ENCODE results near the gene TFF2.

Gene TFF2, protein sequence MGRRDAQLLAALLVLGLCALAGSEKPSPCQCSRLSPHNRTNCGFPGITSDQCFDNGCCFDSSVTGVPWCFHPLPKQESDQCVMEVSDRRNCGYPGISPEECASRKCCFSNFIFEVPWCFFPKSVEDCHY

DNA sequence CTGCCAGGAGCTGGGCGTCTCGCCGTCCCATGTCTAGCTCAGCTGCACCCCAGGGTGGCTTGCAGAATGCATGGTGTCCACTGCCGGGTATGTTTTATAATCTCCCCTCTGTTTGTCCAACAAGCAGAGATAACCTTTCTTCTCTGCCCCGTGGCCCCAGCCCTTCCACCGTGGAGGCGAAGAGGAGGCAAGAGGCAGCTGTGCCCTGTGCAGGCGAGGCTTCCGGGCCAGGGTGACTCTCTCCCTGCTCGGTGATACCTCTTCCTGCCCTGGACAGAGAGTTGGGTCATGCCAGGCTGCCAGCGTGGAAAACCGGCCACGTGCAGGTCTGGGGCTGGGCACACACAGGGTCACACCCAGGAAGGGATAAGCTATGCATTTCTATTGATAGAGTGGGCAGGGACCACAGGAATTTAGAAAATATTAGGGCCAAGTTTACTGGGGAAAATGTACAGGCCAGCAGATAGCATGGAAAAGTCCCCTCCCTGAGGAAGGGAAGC, at the start of gene TFF2:
Gene TFF2 (minus strand): TSS at position 68 of the 500 bp plus-strand sequence. CDS start 37 bp downstream, at position 31.
- H3K4me3 ChIP-seq (ENCODE audit: low read depth, low read length) = no peak within 1 kb of the TSS
- TF ChIP-seq, protein P1, sequence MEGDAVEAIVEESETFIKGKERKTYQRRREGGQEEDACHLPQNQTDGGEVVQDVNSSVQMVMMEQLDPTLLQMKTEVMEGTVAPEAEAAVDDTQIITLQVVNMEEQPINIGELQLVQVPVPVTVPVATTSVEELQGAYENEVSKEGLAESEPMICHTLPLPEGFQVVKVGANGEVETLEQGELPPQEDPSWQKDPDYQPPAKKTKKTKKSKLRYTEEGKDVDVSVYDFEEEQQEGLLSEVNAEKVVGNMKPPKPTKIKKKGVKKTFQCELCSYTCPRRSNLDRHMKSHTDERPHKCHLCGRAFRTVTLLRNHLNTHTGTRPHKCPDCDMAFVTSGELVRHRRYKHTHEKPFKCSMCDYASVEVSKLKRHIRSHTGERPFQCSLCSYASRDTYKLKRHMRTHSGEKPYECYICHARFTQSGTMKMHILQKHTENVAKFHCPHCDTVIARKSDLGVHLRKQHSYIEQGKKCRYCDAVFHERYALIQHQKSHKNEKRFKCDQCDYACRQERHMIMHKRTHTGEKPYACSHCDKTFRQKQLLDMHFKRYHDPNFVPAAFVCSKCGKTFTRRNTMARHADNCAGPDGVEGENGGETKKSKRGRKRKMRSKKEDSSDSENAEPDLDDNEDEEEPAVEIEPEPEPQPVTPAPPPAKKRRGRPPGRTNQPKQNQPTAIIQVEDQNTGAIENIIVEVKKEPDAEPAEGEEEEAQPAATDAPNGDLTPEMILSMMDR (conservative IDR thresholded peaks at IDR 0.05; ENCODE audit: low read depth, low read length) = no peak
- no peak for DNase-seq (ENCODE audit: low read depth)

- peak; percentile 59 for DNase-seq (ENCODE audit: low read depth)
- TF ChIP-seq, protein P1 (conservative IDR thresholded peaks at IDR 0.05; ENCODE audit: low read depth, low read length) = no peak
- H3K4me3 ChIP-seq (ENCODE audit: low read depth, low read length) = no peak overlapping the region
These were observed 49.7 kb upstream of the TFF2 start for GRCh38 chr21:42400525-42400924.

DNA sequence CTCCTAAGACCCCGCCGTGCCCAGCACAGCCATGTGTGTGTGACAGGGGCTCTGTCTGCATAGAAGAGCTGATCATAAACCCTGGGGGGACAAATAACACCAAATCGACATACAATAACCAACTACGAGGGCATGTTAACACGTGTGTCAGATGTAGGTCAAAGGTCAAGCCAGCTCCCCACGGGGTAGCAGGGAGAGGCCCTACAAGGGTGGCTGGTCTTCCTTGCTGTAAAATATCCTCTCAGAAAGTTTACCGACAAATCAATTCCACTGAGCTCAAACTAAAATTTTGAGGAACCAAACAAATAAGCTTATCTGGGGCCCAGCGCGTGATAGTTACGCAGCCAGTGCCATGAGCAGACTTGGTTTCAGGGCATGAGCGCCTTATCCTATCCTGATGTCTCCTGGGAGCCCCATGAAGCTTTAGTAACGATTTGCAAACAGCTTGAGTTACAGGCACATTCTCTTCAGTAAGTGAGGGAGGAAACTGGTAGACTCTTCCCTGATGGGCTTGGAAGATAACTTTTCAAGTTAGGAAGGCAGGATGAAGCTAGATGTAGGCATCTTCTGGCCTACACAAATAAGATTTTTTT, 47.7 kb upstream of the TFF2 start:
- TF ChIP-seq, protein P1 (conservative IDR thresholded peaks at IDR 0.05; ENCODE audit: low read depth, low read length) = no peak
- H3K4me3 ChIP-seq (ENCODE audit: low read depth, low read length) = no peak overlapping the region
- DNase-seq (ENCODE audit: low read depth) = no peak

DNA sequence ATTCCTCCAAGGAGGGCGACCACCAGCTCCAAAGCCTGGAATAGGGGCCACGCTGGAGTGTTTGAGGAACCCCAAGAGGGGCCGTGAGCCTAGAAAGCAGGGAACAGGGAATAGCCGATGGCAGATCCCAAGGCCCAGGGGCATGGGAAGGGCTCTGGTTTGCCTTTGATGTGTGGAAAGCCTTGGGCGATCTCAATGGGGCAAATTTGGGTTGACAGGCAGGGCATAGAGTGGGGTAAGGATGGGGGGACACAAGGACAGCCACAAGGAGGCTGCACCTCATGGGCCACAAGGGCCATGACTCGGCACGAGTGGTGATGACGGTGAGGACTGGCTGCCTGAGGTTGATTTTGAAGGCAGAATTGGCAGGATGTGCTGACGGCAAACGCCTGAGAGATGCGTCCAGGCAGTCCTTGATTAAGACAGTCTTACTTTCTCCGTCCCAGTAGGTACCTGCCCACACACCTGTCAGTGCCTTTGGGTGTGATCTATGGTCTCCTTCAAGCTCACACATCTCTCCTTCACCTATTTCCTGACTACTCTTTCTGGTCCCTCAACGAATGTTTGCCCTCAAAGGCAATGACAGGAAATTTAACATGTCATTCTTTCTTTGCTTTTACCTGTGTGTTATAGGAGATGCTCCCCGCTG, 47.1 kb upstream of the TFF2 start:
- DNase-seq (ENCODE audit: low read depth) = no peak
- TF ChIP-seq, protein P1 (conservative IDR thresholded peaks at IDR 0.05; ENCODE audit: low read depth, low read length) = no peak
- H3K4me3 ChIP-seq (ENCODE audit: low read depth, low read length) = no peak overlapping the region

GRCh38 chr21:42396799-42397745, 46.3 kb upstream of the TFF2 start:
- DNase-seq (ENCODE audit: low read depth) = no peak
- TF ChIP-seq, protein P1 (conservative IDR thresholded peaks at IDR 0.05; ENCODE audit: low read depth, low read length) = no peak
- no peak overlapping the region for H3K4me3 ChIP-seq (ENCODE audit: low read depth, low read length)

- TF ChIP-seq, protein P1 (conservative IDR thresholded peaks at IDR 0.05; ENCODE audit: low read depth, low read length) = no peak
- DNase-seq (ENCODE audit: low read depth) = no peak
- H3K4me3 ChIP-seq (ENCODE audit: low read depth, low read length) = no peak within 1 kb of the TSS
These were observed 45.3 kb upstream of the TFF2 start, which contains the start of gene TMPRSS3 for GRCh38 chr21:42395905-42396651. Gene TMPRSS3 (minus strand): TSS chr21:42396052. CDS start chr21:42395417, 635 bp downstream.

Measured in choroid plexus epithelial cell (primary cell).